Articular chondrocyte of knee joint (primary cell): ENCODE data around the gene FTH1. TPM values are rescaled to one million over a fixed set of nuclear protein-coding genes. Genes with fewer than 3 reads are reported as not detected.

Source experiments
- small RNA-seq: library from RNA; depleted of rRNA; stranded (forward); fragments of <200 nt; gene quantifications from one replicate; pipeline ENCODE3, GENCODE V24; 2012
- total RNA-seq: library from RNA; depleted of rRNA; stranded (reverse); fragments of >200 nt; gene quantifications from 2 replicates; pipeline ENCODE4 v1.2.3, GENCODE V29; 2012

Gene FTH1
- 1,512 and 1,689 TPM in 2 replicates for total RNA-seq

DNA sequence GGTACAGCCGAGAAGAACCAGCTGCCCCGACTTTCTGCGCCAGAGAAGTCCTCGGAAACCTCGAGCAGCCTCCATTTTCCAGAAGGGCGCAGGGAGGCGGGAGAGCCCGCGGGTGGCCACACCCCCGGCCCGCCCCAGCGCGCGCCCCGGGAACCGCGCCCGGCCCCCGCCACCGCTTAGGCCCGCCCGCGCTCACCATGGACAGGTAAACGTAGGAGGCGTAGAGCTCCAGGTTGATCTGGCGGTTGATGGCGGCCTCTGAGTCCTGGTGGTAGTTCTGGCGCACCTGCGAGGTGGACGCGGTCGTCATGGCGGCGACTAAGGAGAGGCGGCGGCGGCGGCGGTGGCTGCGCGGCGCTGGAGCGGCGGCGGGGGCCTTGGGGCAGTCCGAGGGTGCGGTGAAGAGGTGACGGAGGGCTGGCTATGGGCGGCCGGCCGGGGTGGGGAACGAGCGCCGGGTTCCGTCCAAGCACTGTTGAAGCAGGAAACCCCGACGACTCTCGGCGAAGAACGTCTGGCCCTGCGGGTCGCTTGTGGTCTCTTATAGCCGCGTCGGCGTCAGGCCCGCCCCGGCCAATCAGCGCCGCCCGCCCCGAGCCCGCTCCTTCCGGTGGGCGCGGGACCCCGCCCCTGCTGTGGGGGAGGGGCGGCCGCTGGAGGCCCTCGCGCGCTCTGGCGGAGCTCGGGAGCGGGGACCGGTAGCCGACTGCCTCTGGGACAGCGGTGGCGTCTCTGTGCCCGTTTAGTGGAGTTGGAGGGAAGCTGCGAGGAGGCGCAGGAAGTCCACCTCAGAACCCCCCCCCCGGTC lies at the start of gene FTH1:
FTH1 (minus strand) TSS at position 519 of the 808 bp plus-strand sequence; CDS start at position 310, 209 bp downstream.

DNA sequence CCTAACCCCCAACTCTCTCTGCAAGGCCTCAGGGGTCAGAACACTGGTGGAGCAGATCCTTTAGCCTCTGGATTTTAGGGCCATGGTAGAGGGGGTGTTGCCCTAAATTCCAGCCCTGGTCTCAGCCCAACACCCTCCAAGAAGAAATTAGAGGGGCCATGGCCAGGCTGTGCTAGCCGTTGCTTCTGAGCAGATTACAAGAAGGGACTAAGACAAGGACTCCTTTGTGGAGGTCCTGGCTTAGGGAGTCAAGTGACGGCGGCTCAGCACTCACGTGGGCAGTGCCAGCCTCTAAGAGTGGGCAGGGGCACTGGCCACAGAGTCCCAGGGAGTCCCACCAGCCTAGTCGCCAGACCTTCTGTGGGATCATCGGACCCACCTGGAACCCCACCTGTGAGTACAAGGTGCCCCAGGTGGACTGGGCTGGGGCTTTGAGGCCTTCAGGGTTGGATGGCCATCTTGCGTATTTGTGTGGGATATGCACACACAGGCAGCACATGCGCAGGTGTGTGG lies 17.3 kb downstream of the FTH1 start, which contains the start of gene BEST1:
BEST1 (plus strand) TSS at position 317 of the 513 bp plus-strand sequence. CDS start 1,456 bp downstream, outside the sequence.

DNA sequence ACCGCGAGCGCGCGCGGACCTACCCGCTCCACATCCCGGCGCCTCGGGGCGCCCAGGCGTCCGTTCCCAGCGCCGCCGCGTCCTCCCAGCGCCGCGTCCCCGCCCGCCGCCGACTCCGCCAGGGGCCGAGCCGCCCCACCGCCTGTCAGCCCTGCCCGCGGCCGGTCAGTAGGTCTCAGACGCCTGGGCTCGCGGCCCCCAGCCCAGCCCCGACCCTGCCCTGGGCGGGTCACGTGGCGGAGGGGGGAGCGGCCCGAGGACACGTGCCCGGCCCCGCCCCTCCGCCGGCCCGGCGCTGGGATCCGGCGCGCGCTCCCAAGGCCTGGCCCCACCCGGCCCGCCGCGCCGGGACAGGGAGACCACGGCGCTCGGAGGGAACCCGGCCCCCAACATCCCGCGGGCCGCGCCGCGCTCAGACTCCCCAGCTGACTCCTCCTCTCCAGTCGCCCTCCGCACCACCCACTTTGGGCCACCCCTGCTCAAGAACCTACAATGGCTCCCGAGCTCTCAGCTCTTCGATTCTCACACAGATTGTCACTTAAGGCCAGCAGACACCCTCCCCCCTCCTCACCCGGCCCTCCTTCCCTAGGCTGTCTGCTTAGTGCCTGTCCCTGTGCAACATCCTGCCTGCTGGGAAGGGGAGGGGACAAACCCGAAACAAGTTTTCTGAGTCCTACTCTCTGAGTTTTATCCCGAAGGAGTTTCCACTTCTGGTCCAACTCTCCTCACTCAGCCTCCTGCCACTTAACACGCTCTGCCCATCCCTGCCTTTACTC lies 49.9 kb downstream of the FTH1 start, which contains the start of gene RAB3IL1:
RAB3IL1 (minus strand) TSS at position 233 of the 776 bp plus-strand sequence; CDS start at position 34, 199 bp downstream.

Small RNA genes within 50 kb of the gene (small RNA-seq; reads per million reads assigned to genes)
- gene RNU6-1243P, result not detected

Other genes starting within 250 kb of the FTH1 start
- under 0.01 and 0.22 TPM in 2 replicates for gene MYRF, start 215.0 kb downstream of the FTH1 start, total RNA-seq
- gene TMEM258, start 175.0 kb downstream of the FTH1 start, total RNA-seq, result 69.9 and 86.2 TPM in 2 replicates
- gene FEN1, start 174.7 kb downstream of the FTH1 start, total RNA-seq, result 9.7 and 13.8 TPM in 2 replicates
- 51.5 and 91.2 TPM in 2 replicates for gene FADS1, start 150.6 kb downstream of the FTH1 start, total RNA-seq
- 53.8 and 70.4 TPM in 2 replicates for gene FADS2, start 139.3 kb downstream of the FTH1 start, total RNA-seq
- gene FADS3, start 76.1 kb downstream of the FTH1 start, total RNA-seq, result 60.9 and 75.8 TPM in 2 replicates
- 8.5 and 11.6 TPM in 2 replicates for gene RAB3IL1, start 50.1 kb downstream of the FTH1 start, total RNA-seq
- 3.8 and 5.2 TPM in 2 replicates for gene BEST1, start 17.3 kb downstream of the FTH1 start, total RNA-seq
- 15.7 and 24.3 TPM in 2 replicates for gene INCENP, start 156.4 kb upstream of the FTH1 start, total RNA-seq
- not detected in 2 replicates for gene SCGB1D1, start 222.6 kb upstream of the FTH1 start, total RNA-seq
- not detected in 2 replicates for gene SCGB2A1, start 241.0 kb upstream of the FTH1 start, total RNA-seq